ENCODE measurements around the gene DLG2.
"Not testable (repeated sequence)": the region's sequence is repeated elsewhere in the genome, so short reads cannot be mapped to it uniquely, and the experiment has no call there.

Gene DLG2

GRCh38 chr11:85431319-85431718 lies 195.8 kb downstream of the DLG2 start:
- no peak for DNase-seq

DNA sequence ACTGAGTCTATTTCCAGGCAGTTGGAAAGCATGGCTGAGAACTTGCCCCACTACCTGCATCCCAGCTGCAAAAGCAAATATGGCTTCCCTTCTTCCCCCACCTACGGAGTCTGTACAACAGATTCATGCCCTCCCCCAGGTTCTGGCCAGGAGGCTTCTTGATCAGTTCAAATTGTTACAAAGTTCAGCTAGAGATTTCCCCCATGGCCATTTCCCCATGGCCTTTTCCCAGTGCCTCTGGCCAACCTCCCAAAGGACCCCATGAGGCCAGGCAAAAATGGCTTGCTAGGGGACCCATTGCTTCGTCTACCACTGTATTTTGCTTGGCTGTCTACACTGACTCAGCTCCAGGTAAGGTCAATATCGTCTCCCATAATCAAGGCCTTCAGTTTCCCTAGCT lies 203.3 kb downstream of the DLG2 start:
- no peak for DNase-seq

DNA sequence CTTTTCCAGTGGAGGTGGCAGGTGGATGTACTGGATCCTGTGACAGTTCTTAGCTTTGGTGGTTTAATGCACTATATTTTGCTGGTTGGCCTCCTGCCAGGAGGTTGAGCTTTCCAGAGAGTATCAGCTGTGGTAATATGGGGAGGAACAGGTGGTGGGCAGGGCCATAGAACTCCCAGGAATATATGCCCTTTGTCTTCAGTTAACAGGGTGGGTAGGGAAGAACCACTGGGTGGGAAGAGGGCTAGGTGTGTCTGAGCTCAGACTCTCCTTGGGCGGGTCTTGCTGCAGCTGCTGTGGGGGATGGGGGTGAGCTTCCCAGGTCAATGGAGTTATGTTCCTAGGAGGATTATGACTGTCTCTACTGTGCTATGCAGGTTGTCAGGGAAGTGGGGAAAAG lies 203.8 kb downstream of the DLG2 start:
- no peak for DNase-seq

- no peak for DNase-seq
These were observed 213.0 kb downstream of the DLG2 start for GRCh38 chr11:85414175-85414574.

- DNase-seq = no peak
These were observed 219.5 kb downstream of the DLG2 start for GRCh38 chr11:85407648-85408047.

DNA sequence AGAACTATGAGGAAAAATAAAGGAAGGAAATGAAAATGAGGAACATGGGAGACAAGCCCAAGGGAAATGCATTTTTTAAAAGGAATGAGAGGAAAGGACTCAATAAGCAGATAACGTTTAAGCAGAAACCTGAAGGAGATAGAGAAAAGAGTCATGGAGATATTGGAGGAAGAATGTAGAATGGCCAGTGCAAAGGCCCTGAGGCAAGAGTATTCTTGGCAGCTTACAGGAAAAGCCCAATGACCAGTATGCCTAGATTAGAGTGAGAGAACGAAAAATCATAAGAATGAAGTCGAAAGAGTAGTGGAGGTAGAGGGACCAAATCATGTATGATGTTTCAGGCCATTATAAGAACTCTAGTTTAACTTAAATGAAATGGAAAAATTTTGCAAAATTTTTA lies 220.3 kb downstream of the DLG2 start:
- no peak for DNase-seq

GRCh38 chr11:85406316-85406715 lies 220.8 kb downstream of the DLG2 start:
- no peak for DNase-seq

GRCh38 chr11:85395515-85396055 lies 231.6 kb downstream of the DLG2 start:
- DNase-seq = not testable (repeated sequence)

- DNase-seq = no peak
These were observed 232.9 kb downstream of the DLG2 start for GRCh38 chr11:85394283-85394682.

DNA sequence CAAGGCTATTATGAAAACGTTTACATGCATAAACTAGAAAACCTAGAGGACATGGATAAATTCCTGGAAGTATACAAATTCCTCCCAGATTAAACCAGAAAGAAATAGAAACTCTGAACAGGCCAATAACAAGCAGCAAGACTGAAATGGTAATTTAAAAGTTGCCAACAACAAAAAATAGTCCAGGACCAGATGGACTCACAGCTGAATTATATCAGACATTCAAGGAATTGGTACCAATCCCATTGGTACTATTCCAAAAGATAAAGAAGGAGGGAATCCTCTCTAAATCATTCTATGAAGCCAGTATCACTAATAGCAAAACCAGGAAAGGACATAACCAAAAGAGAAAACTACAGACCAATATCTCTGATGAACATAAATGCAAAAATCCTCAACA lies 236.0 kb downstream of the DLG2 start:
- DNase-seq = no peak

- no peak for DNase-seq
These were observed 241.6 kb downstream of the DLG2 start for GRCh38 chr11:85385547-85385946.

GRCh38 chr11:85385111-85385510 lies 242.0 kb downstream of the DLG2 start:
- DNase-seq = no peak

GRCh38 chr11:85379066-85379465 lies 248.1 kb downstream of the DLG2 start:
- DNase-seq = no peak

GRCh38 chr11:85377901-85378300 lies 249.2 kb downstream of the DLG2 start:
- DNase-seq = no peak

GRCh38 chr11:85359859-85360258 lies 267.3 kb downstream of the DLG2 start:
- DNase-seq = no peak

GRCh38 chr11:85355921-85356320 lies 271.2 kb downstream of the DLG2 start:
- DNase-seq = no peak

DNA sequence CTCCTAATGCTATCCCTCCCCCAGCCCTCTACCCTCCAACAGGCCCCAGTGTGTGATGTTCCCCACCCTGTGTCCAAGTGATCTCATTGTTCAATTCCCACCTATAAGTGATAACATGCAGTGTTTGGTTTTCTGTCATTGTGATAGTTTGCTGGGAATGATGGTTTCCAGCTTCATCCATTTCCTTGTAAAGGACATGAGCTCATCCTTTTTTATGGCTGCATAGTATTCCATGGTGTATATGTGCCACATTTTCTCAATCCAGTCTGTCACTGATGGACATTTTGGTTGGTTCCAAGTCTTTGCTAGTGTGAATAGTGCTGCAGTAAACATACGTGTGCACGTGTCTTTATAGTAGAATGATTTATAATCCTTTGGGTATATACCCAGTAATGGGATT lies 277.6 kb downstream of the DLG2 start:
- not testable (repeated sequence) for DNase-seq

DNA sequence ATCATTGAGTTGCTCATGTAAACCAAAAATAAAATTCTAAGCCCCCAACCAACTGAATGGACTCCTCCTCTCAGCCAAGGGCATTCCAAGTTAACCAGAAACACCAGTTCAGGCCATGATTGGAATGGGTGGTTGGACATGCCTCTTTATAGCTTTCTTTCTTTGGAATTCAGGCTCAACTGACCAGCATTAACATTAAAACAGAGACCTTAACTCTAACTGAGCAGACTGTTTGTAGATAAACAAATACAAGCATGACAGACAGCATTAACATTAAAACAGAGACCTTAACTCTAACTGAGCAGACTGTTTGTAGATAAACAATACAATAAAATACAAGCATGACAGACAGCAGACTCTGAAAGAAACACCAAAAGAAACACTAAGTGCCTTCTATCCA lies 278.2 kb downstream of the DLG2 start:
- DNase-seq = no peak

DNA sequence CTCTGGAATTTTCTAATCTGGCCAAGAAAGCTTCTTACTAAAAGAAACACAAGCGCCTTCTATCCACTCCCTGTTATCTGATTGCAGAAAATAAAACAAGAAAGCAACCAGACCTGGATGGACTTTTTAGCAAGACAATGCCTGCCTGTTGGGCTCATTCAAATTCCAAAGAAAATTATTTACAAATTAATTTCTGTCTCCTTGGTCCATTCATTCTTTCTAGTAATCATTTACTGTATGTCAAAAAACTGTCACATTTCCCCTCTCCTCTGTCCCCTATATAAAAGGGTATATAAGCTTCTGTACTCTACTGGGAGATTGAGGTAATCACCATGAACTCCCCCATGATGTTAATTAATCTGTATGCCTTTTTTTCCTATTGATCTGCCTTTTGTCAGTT lies 279.9 kb downstream of the DLG2 start:
- DNase-seq = no peak

GRCh38 chr11:85346484-85346883 lies 280.7 kb downstream of the DLG2 start:
- no peak for DNase-seq

DNA sequence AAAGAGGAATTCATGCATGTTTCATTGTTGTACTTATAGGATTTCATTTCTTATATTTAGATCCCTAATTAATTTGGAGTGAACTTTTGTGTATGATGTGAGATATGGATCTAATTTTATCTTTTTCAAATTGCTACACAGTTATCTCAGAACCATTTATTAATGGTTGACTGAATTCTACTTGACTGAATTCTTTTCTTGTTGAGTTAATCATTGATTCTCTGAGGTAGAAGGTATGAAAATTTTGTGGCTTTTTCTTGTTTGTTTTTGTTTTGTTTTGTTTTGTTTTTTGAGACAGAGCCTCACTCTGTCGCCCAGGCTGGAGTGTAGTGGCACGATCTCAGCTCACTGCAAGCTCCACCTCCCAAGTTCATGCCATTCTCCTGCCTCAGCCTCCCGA lies 286.3 kb downstream of the DLG2 start:
- not testable (repeated sequence) for DNase-seq

- no peak for DNase-seq
These were observed 308.6 kb downstream of the DLG2 start for GRCh38 chr11:85318573-85318972.

DNA sequence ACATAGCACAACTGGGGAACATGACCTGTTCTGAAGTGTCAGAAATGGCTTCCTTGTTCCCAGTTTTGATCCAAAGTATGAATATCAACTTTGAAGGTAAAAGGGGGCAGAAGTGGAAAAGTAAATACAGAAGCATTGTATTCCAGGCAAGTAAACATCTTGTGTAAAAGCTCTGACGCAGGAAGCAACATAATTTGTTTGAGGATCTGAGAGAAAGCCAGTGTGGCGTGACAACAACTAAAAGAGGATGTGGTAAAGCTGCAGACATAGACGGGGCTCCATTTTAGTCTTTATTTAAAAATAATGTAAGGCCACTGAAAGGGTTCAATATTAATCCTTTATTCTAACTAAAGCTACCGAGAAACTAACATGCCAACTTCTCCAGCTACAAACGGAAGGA lies 310.2 kb downstream of the DLG2 start:
- no peak for DNase-seq

- DNase-seq = no peak
These were observed 313.4 kb downstream of the DLG2 start for GRCh38 chr11:85313741-85314140.

DNA sequence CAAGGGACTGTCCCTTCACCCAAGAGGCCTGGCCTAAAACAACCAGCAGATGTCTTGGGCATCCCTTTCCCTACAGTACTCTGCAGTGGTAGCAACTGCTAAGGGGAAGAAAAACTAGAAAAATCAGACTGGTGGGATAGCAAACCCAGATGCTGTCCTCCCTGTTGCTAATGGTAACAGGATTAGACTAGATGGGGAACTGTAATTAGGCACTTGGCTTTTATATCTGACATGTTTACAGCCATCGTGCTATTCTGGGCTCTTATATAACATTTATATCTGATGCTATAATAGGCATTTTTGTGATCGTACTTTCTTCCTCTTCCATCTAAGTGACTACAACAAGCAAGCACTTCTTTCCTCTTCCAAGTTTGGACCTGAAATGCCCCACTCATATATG lies 316.7 kb downstream of the DLG2 start:
- no peak for DNase-seq

GRCh38 chr11:85307366-85307765 lies 319.8 kb downstream of the DLG2 start:
- no peak for DNase-seq

Measured in effector CD4-positive, alpha-beta T cell (primary cell).